Measurements from ENCODE around the gene PAK1IP1. TPM values are rescaled to one million over a fixed set of nuclear protein-coding genes. Genes with fewer than 3 reads are reported as not detected.

Gene PAK1IP1
- total RNA-seq, 2 experiments from 2014 or later: 34.2 to 35.5 TPM

GRCh38 chr6:10685092-10685915 lies 9.5 kb upstream of the PAK1IP1 start:
- H3K27me3 Mint-ChIP-seq: no peaks in the 10 kb centered on the region
- peaks cover 1% of the 10 kb centered on the region for H3K9me3 Mint-ChIP-seq
- TF ChIP-seq CTCF (IDR thresholded peaks at IDR 0.05): no peak
- peak overlapping the region; percentile 52 for H3K4me3 Mint-ChIP-seq
- H3K27ac Mint-ChIP-seq: peak overlapping the region; percentile 92
- peak; percentile 65 for DNase-seq
- intact Hi-C loops (cut with micrococcal nuclease): no loop called here
- ChIA-PET POLR2A (interaction anchor here (0.9 kb wide), 1 partner anchor 9 kb away, joined by 7 read pairs; the partner anchor contains the start of genes C6orf52 and PAK1IP1), CTCF (interaction anchor here (1.2 kb wide), 1 partner anchor 156 kb away, joined by 4 read pairs; no protein-coding TSS in a partner anchor)
- peaks cover 42% of the 10 kb centered on the region for H3K4me1 Mint-ChIP-seq (ENCODE audit: low read depth)
- H3K36me3 Mint-ChIP-seq (ENCODE audit: low read depth): peaks cover 8% of the 10 kb centered on the region
- peak; percentile 67 for ATAC-seq

GRCh38 chr6:10686901-10687300 lies 7.9 kb upstream of the PAK1IP1 start:
- H3K4me3 Mint-ChIP-seq: no peak overlapping the region
- ChIA-PET POLR2A (no interaction called here), CTCF (interaction anchor here (1.4 kb wide), 1 partner anchor 208 kb away, joined by 3 read pairs; no protein-coding TSS in a partner anchor)
- no peak for DNase-seq
- H3K9me3 Mint-ChIP-seq: peaks cover 1% of the 10 kb centered on the region
- TF ChIP-seq CTCF (IDR thresholded peaks at IDR 0.05): no peak
- intact Hi-C loops (cut with micrococcal nuclease): no loop called here
- H3K27ac Mint-ChIP-seq: no peak overlapping the region
- H3K27me3 Mint-ChIP-seq: no peaks in the 10 kb centered on the region
- H3K4me1 Mint-ChIP-seq (ENCODE audit: low read depth): peaks cover 42% of the 10 kb centered on the region
- no peak for ATAC-seq
- H3K36me3 Mint-ChIP-seq (ENCODE audit: low read depth): peaks cover 4% of the 10 kb centered on the region

GRCh38 chr6:10687582-10687981 lies 7.2 kb upstream of the PAK1IP1 start:
- no peak overlapping the region for H3K4me3 Mint-ChIP-seq
- no peak overlapping the region for H3K27ac Mint-ChIP-seq
- H3K4me1 Mint-ChIP-seq (ENCODE audit: low read depth): peaks cover 36% of the 10 kb centered on the region
- ChIA-PET POLR2A (no interaction called here), CTCF (no interaction called here)
- DNase-seq (no peak), ATAC-seq (no peak)
- no peaks in the 10 kb centered on the region for H3K9me3 Mint-ChIP-seq
- H3K36me3 Mint-ChIP-seq (ENCODE audit: low read depth): peaks cover 1% of the 10 kb centered on the region
- no peak for TF ChIP-seq CTCF (IDR thresholded peaks at IDR 0.05)
- intact Hi-C loops (cut with micrococcal nuclease): no loop called here
- no peaks in the 10 kb centered on the region for H3K27me3 Mint-ChIP-seq

GRCh38 chr6:10690651-10691445 lies 3.9 kb upstream of the PAK1IP1 start:
- POLR2A ChIA-PET: no interaction called here
- intact Hi-C loops (cut with micrococcal nuclease): loop anchor here (5.0 kb wide), 1 partner anchor 164 kb away; no protein-coding TSS in a partner anchor
- Mint-ChIP-seq H3K9me3 (no peaks in the 10 kb centered on the region), H3K4me1 (ENCODE audit: low read depth) (peaks cover 13% of the 10 kb centered on the region), H3K27ac (no peak overlapping the region), H3K27me3 (no peaks in the 10 kb centered on the region), H3K4me3 (no peak overlapping the region), H3K36me3 (ENCODE audit: low read depth) (peaks cover 20% of the 10 kb centered on the region)
- DNase-seq (no peak), ATAC-seq (no peak)
- TF ChIP-seq CTCF (IDR thresholded peaks at IDR 0.05): no peak
- CTCF ChIA-PET: no interaction called here
